NCI-H1930 (cell line): ENCODE data around the gene SLC34A3.

Experiments
- DNase-seq, 2 experiments: peaks; one replicate each; lab custom pipeline; 2025; lab: John Stamatoyannopoulos, UW

Gene SLC34A3

GRCh38 chr9:137275588-137276472 is 45.1 kb downstream of the SLC34A3 start:
- no peak for DNase-seq

- DNase-seq, result no peak
Observed at GRCh38 chr9:137276473-137277328, 46.0 kb downstream of the SLC34A3 start.

- no peak for DNase-seq
Observed at GRCh38 chr9:137277329-137278041, 46.8 kb downstream of the SLC34A3 start, which contains the start of gene TOR4A. TOR4A (plus strand) TSS chr9:137277726; CDS start chr9:137278690, 964 bp downstream.

GRCh38 chr9:137278061-137278701 is 47.5 kb downstream of the SLC34A3 start:
- DNase-seq, result no peak

GRCh38 chr9:137278721-137279711 is 48.3 kb downstream of the SLC34A3 start:
- DNase-seq, result no peak

- DNase-seq, result no peak
Observed at GRCh38 chr9:137279741-137280473, 49.2 kb downstream of the SLC34A3 start.

GRCh38 chr9:137280474-137281344 is 50.0 kb downstream of the SLC34A3 start:
- peak in 1 of 2 experiments; percentile 27 for DNase-seq

GRCh38 chr9:137281345-137282116 is 50.8 kb downstream of the SLC34A3 start:
- DNase-seq, result no peak
